ENCODE results near the gene DUSP16.

DNA sequence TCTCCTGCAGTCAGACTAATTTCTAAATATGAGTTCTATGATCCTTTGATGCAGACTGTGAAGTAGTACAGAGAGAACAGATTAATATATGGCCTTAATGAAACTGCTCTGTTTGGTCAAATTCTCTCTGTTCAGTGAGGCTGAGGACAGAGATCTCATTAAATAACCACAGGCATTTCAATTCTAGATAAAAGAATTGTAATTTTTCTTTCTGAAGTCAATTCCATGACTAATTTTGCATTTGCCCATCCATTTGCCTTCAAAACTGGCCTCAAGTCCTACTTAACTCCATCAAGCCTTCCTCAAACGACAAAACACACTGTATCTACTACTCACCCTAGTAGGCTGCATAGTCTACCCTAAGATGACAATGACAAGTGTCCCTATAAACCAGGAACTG lies 67.1 kb downstream of the DUSP16 start:
- TF ChIP-seq, protein P1, sequence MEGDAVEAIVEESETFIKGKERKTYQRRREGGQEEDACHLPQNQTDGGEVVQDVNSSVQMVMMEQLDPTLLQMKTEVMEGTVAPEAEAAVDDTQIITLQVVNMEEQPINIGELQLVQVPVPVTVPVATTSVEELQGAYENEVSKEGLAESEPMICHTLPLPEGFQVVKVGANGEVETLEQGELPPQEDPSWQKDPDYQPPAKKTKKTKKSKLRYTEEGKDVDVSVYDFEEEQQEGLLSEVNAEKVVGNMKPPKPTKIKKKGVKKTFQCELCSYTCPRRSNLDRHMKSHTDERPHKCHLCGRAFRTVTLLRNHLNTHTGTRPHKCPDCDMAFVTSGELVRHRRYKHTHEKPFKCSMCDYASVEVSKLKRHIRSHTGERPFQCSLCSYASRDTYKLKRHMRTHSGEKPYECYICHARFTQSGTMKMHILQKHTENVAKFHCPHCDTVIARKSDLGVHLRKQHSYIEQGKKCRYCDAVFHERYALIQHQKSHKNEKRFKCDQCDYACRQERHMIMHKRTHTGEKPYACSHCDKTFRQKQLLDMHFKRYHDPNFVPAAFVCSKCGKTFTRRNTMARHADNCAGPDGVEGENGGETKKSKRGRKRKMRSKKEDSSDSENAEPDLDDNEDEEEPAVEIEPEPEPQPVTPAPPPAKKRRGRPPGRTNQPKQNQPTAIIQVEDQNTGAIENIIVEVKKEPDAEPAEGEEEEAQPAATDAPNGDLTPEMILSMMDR (IDR thresholded peaks at IDR 0.05) = no peak
- TF ChIP-seq POLR2A (IDR thresholded peaks at IDR 0.05) = no peak
